Endothelial cell of umbilical vein (primary cell): ENCODE results near the gene ALOX15B. TPM values are rescaled to one million over a fixed set of nuclear protein-coding genes. Genes with fewer than 3 reads are reported as not detected.

Experiments
- BruUV-seq: library from RNA; stranded (reverse); fragments of 400-500 nt; replicated peaks from 2 replicates; lab custom pipeline; 2021; lab: Mats Ljungman, UMichigan
- CTCF ChIA-PET: fragments of 300-600, 350-600 bp; sonication (Branson Sonifier 250); formaldehyde crosslinking; loops from one replicate; lab custom pipeline; 2021; ENCODE audit warnings: antibody characterized with exemption, inconsistent platforms; lab: Charles Lee
- POLR2A ChIA-PET: fragments of 300-600, 350-600 bp; sonication (Branson Sonifier 250); formaldehyde crosslinking; loops from one replicate; lab custom pipeline; 2021; ENCODE audit warnings: antibody characterized with exemption, inconsistent platforms; lab: Charles Lee
- DNase-seq: peaks from one replicate; pipeline ENCODE4 v3.0.0-alpha.2; 2011; ENCODE audit warnings: low read depth, low spot score
- FAIRE-seq: peaks from 2 replicates; lab custom pipeline; 2011; peaks lifted over from hg19 to GRCh38; lab: Jason Lieb, UNC
- H2AFZ ChIP-seq: 2 replicates; pipeline ENCODE4 v1.6.0; 2012; ENCODE audit warnings: low read depth, low read length, control low read depth, inconsistent platforms
- H3K27ac ChIP-seq: 2 replicates; pipeline ENCODE4 v1.5.1; 2011; ENCODE audit warnings: low read depth, mild to moderate bottlenecking, control low read depth, low read length, moderate library complexity; ENCODE audit not compliant: insufficient read depth
- H3K27me3 ChIP-seq, 2 experiments: 2 replicates each; pipeline versions ENCODE4 v1.6.0 to v1.6.1; 2011; ENCODE audit warnings: low read length in 2 of 2, mixed read lengths in 1 of 2; ENCODE audit not compliant: control insufficient read depth in 2 of 2, insufficient read depth in 2 of 2
- H3K36me3 ChIP-seq, 2 experiments: 2 replicates in 1 of 2; 3 replicates in 1 of 2; pipeline ENCODE4 v1.5.1; 2011; ENCODE audit warnings: low read length in 2 of 2, mild to moderate bottlenecking in 1 of 2, moderate library complexity in 1 of 2; ENCODE audit not compliant: control insufficient read depth in 2 of 2, insufficient read depth in 2 of 2; ENCODE audit errors: extremely low read depth in 1 of 2
- H3K4me1 ChIP-seq: 3 replicates; pipeline ENCODE4 v1.5.1; 2011; ENCODE audit warnings: mild to moderate bottlenecking, low read length; ENCODE audit not compliant: control insufficient read depth, insufficient read depth; ENCODE audit errors: extremely low read depth
- H3K4me2 ChIP-seq: 2 replicates; pipeline ENCODE4 v1.6.1; 2011; ENCODE audit warnings: low read length, control low read depth, mixed read lengths; ENCODE audit not compliant: insufficient read depth
- H3K4me3 ChIP-seq, 3 experiments: fragments of 200-600 bp in 1 of 3; sonication (generic), shearing (Covaris generic) in 1 of 3; replicated peaks in 1 of 3; 2 replicates each; pipeline ENCODE4 v1.5.1; 2011 to 2016; ENCODE audit warnings: control low read depth in 3 of 3, low read length in 3 of 3, mild to moderate bottlenecking in 2 of 3, inconsistent platforms in 1 of 3, low read depth in 1 of 3, moderate library complexity in 1 of 3; ENCODE audit not compliant: insufficient read depth in 1 of 3
- H3K79me2 ChIP-seq: 2 replicates; pipeline ENCODE4 v1.6.0; 2012; ENCODE audit warnings: low read length, inconsistent platforms; ENCODE audit not compliant: control insufficient read depth, insufficient read depth
- H3K9ac ChIP-seq: replicated peaks from 2 replicates; pipeline ENCODE3; 2011; ENCODE audit warnings: low read length, control low read depth; ENCODE audit not compliant: insufficient read depth; ENCODE audit errors: extremely low read depth
- H3K9me1 ChIP-seq: replicated peaks from 3 replicates; pipeline ENCODE4 v1.6.0; 2011; ENCODE audit warnings: mild to moderate bottlenecking, low read length; ENCODE audit not compliant: control insufficient read depth, insufficient read depth; ENCODE audit errors: extremely low read depth
- H3K9me3 ChIP-seq: replicated peaks from 2 replicates; pipeline ENCODE4 v1.5.1; 2012; ENCODE audit warnings: low read length, inconsistent platforms; ENCODE audit not compliant: control insufficient read depth, insufficient read depth
- H4K20me1 ChIP-seq: replicated peaks from 2 replicates; pipeline ENCODE3; 2011; ENCODE audit warnings: mild to moderate bottlenecking, low read length; ENCODE audit not compliant: control insufficient read depth, insufficient read depth; ENCODE audit errors: extremely low read depth
- EZH2 ChIP-seq: IDR thresholded peaks from 2 replicates; pipeline ENCODE4 v1.6.1; 2012; ENCODE audit warnings: borderline replicate concordance, low read depth, mild to moderate bottlenecking, moderate library complexity, low read length, inconsistent platforms; ENCODE audit not compliant: severe bottlenecking
- FOS ChIP-seq: IDR thresholded peaks from 2 replicates; pipeline ENCODE4 v1.6.1; 2011; ENCODE audit warnings: mild to moderate bottlenecking, low read length, moderate library complexity, borderline replicate concordance; ENCODE audit not compliant: insufficient read depth
- GATA2 ChIP-seq: IDR thresholded peaks from 2 replicates; pipeline ENCODE4 v1.7.0; 2011; ENCODE audit warnings: low read depth, mild to moderate bottlenecking, moderate library complexity, mixed read lengths, low read length; ENCODE audit not compliant: insufficient read length, insufficient read depth
- JUN ChIP-seq: IDR thresholded peaks from 2 replicates; pipeline ENCODE4 v1.6.1; 2011; ENCODE audit warnings: borderline replicate concordance, low read depth; ENCODE audit not compliant: insufficient read length, insufficient read depth
- MYC ChIP-seq: IDR thresholded peaks from one replicate; pipeline ENCODE4 v1.6.1; 2011; ENCODE audit warnings: mild to moderate bottlenecking, low read depth, low read length
- POLR2A ChIP-seq: IDR thresholded peaks from 2 replicates; pipeline ENCODE4 v1.6.1; 2012; ENCODE audit warnings: low read depth, mild to moderate bottlenecking, control low read depth, low read length
- POLR2AphosphoS5 ChIP-seq: IDR thresholded peaks from 2 replicates; pipeline ENCODE4 v1.6.1; 2012; ENCODE audit warnings: low read depth, mild to moderate bottlenecking, control low read depth, low read length, moderate library complexity; ENCODE audit not compliant: insufficient read depth
- dilution Hi-C: fragments of 300-500 bp; cut with MboI; formaldehyde crosslinking; loops from one replicate; pipeline ENCODE4 v1.15.0; 2019; ENCODE audit warnings: low sequenced_read_pairs; ENCODE audit not compliant: extremely low pct_ligation_motif_present
- intact Hi-C: fragments of 100-400 bp; cut with micrococcal nuclease; formaldehyde crosslinking; loops from one replicate; pipeline ENCODE4 v1.10.0; 2022
- polyA plus RNA-seq, 4 experiments: library from polyadenylated mRNA; depleted of rRNA in 3 of 4; stranded (reverse) in 3 of 4; unstranded in 1 of 4; fragments of >200 nt; gene quantifications; 2 replicates each; pipeline versions ENCODE4 v1.2.1 to v1.2.3, GENCODE V29; 2011 to 2012; ENCODE audit warnings: missing spikeins in 1 of 4
- total RNA-seq: library from RNA; stranded (reverse); gene quantifications from 2 replicates; pipeline ENCODE4 v1.2.3, GENCODE V29; 2021
- TF ChIP-seq, protein P1 (sequence below), 2 donors: IDR thresholded peaks; 1 replicate in 1 of 2; 2 replicates in 1 of 2; pipeline ENCODE4 v1.5.1; 2011; ENCODE audit warnings: low read length in 2 of 2, mild to moderate bottlenecking in 2 of 2, moderate library complexity in 2 of 2, control low read depth in 1 of 2, inconsistent platforms in 1 of 2, low read depth in 1 of 2; ENCODE audit not compliant: insufficient read depth in 1 of 2; ENCODE audit errors: extremely low read depth in 1 of 2
- TF ChIP-seq, protein P2 (sequence below): IDR thresholded peaks from 2 replicates; pipeline ENCODE4 v1.6.1; 2011; ENCODE audit not compliant: insufficient read depth, insufficient read length

Gene ALOX15B
- total and polyA plus RNA-seq, 2 donors (not counting 3 experiments of a cell fraction or from before 2014, with no cell fraction given), result not detected

DNA sequence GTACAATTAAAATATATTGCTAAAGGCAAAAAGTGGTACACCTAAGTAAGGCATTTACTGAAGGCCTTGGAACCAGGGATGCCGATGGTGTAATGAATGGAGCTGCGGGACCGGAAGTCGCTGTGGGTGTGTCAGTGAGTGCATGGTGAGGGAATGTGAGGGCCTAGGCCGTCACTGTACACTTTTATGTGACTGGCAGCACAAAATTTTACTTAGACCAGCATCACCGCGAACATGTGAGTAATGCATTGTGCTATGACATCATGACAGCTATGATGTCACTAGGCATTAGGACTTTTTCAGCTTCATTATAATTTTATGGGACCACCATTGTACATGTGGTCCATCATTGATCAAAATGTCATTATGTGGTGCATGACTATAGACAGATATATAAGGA lies 14.7 kb downstream of the ALOX15B start:
- dilution Hi-C loops, result no loop called here
- TF ChIP-seq POLR2AphosphoS5 (no peak), MYC (no peak), FOS (no peak), POLR2A (no peak), GATA2 (no peak), JUN (no peak), EZH2 (no peak)
- TF ChIP-seq, protein P1, sequence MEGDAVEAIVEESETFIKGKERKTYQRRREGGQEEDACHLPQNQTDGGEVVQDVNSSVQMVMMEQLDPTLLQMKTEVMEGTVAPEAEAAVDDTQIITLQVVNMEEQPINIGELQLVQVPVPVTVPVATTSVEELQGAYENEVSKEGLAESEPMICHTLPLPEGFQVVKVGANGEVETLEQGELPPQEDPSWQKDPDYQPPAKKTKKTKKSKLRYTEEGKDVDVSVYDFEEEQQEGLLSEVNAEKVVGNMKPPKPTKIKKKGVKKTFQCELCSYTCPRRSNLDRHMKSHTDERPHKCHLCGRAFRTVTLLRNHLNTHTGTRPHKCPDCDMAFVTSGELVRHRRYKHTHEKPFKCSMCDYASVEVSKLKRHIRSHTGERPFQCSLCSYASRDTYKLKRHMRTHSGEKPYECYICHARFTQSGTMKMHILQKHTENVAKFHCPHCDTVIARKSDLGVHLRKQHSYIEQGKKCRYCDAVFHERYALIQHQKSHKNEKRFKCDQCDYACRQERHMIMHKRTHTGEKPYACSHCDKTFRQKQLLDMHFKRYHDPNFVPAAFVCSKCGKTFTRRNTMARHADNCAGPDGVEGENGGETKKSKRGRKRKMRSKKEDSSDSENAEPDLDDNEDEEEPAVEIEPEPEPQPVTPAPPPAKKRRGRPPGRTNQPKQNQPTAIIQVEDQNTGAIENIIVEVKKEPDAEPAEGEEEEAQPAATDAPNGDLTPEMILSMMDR (IDR thresholded peaks at IDR 0.05; ENCODE audit: extremely low read depth in 1 of 2, insufficient read depth in 1 of 2, low read depth in 1 of 2, low read length in 2 of 2), result no peak
- TF ChIP-seq, protein P2, sequence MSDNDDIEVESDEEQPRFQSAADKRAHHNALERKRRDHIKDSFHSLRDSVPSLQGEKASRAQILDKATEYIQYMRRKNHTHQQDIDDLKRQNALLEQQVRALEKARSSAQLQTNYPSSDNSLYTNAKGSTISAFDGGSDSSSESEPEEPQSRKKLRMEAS, result no peak
- no peak overlapping the region for H3K4me2 ChIP-seq
- no peaks in the 10 kb centered on the region for H3K79me2 ChIP-seq
- H3K27me3 ChIP-seq, result peaks cover 0 to 2% of the 10 kb centered on the region in 2 experiments
- H3K27ac ChIP-seq, result no peak overlapping the region
- no TSS peak for BruUV-seq
- DNase-seq, result no peak
- peaks cover 11% of the 10 kb centered on the region for H3K4me1 ChIP-seq
- CTCF ChIA-PET, result interaction anchor here (2.1 kb wide), 1 partner anchor 63 kb away, joined by 6 read pairs; no protein-coding TSS in a partner anchor
- intact Hi-C loops, result no loop called here
- FAIRE-seq, result no peak
- no peaks in the 10 kb centered on the region for H3K9me3 ChIP-seq
- no peaks in the 10 kb centered on the region for H4K20me1 ChIP-seq
- no peaks in the 10 kb centered on the region for H3K36me3 ChIP-seq
- no peaks in the 10 kb centered on the region for H3K9me1 ChIP-seq
- no peak overlapping the region for H3K9ac ChIP-seq
- no peak overlapping the region for H3K4me3 ChIP-seq
- no peak overlapping the region for H2AFZ ChIP-seq
- POLR2A ChIA-PET, result no interaction called here
